A549 treated with GW870086 at 1 μM for 4 hours (cell line): ENCODE measurements around the gene CRAMP1. TPM values are rescaled to one million over a fixed set of nuclear protein-coding genes. Genes with fewer than 3 reads are reported as not detected.

ENCODE experiments used
- total RNA-seq: library from RNA; stranded (reverse); fragments of 200-300 nt; extraction: Qiagen RNA extraction; gene quantifications from 5 replicates; pipeline ENCODE4 v1.2.3, GENCODE V29; 2022; ENCODE audit warnings: low read depth

The CRAMP1 gene
- 11.8 to 17.6 TPM (median 16.9 TPM) in 5 replicates for total RNA-seq

GRCh38 chr16:1612320-1613111, at the start of gene CRAMP1:
TSS of gene CRAMP1 (plus strand) at chr16:1612360. CDS start at chr16:1614640, 2,280 bp downstream.

GRCh38 chr16:1677942-1678499, 65.9 kb downstream of the CRAMP1 start, which contains the start of gene JPT2:
TSS of gene JPT2 (plus strand) at chr16:1678279. CDS start at chr16:1678313, 34 bp downstream.

GRCh38 chr16:1705688-1706385, 93.7 kb downstream of the CRAMP1 start, which contains the start of gene MAPK8IP3:
TSS of gene MAPK8IP3 (plus strand) at chr16:1706195. CDS start at chr16:1706340, 145 bp downstream.

Other genes starting within 250 kb of the CRAMP1 start
- gene UNKL, start 197.7 kb upstream of the CRAMP1 start, total RNA-seq: 21.4 to 34.4 TPM (median 30.8 TPM) in 5 replicates
- 33.5 to 37.2 TPM (median 35.3 TPM) in 5 replicates for gene UQCC4, start 191.6 kb upstream of the CRAMP1 start, total RNA-seq
- not detected in 5 replicates for gene PERCC1, start 181.3 kb upstream of the CRAMP1 start, total RNA-seq
- gene CCDC154, start 167.8 kb upstream of the CRAMP1 start, total RNA-seq: 0.05 to 0.47 TPM (median 0.26 TPM) in 4 of 5 replicates, not detected in the other
- gene CLCN7, start 137.3 kb upstream of the CRAMP1 start, total RNA-seq: 56.1 to 74.8 TPM (median 72.3 TPM) in 5 replicates
- not detected in 5 replicates for gene PTX4, start 123.4 kb upstream of the CRAMP1 start, total RNA-seq
- 28.3 to 41.7 TPM (median 38.9 TPM) in 5 replicates for gene TELO2, start 119.0 kb upstream of the CRAMP1 start, total RNA-seq
- gene TMEM204, start 78.7 kb upstream of the CRAMP1 start, total RNA-seq: 0.07 to 0.08 TPM in 2 of 5 replicates, not detected in the others
- gene IFT140, start 288 bp upstream of the CRAMP1 start, total RNA-seq: 6.4 to 9.2 TPM (median 8.6 TPM) in 5 replicates
- gene JPT2, start 65.9 kb downstream of the CRAMP1 start, total RNA-seq: 172 to 195 TPM (median 191 TPM) in 5 replicates
- 46.6 to 69.5 TPM (median 57.9 TPM) in 5 replicates for gene MAPK8IP3, start 93.8 kb downstream of the CRAMP1 start, total RNA-seq
- 36.1 to 62.1 TPM (median 56.3 TPM) in 5 replicates for gene NME3, start 159.2 kb downstream of the CRAMP1 start, total RNA-seq
- 6.5 to 12.4 TPM (median 10.3 TPM) in 5 replicates for gene EME2, start 160.4 kb downstream of the CRAMP1 start, total RNA-seq
- 165 to 272 TPM (median 249 TPM) in 5 replicates for gene MRPS34, start 160.8 kb downstream of the CRAMP1 start, total RNA-seq
- gene SPSB3, start 170.2 kb downstream of the CRAMP1 start, total RNA-seq: 14.6 to 24.6 TPM (median 23.2 TPM) in 5 replicates
- 59.4 to 85.3 TPM (median 79.7 TPM) in 5 replicates for gene NUBP2, start 170.6 kb downstream of the CRAMP1 start, total RNA-seq
- gene IGFALS, start 181.3 kb downstream of the CRAMP1 start, total RNA-seq: 0.06 TPM in 1 of 5 replicates, not detected in the others
- 61.5 to 70.0 TPM (median 66.3 TPM) in 5 replicates for gene HAGH, start 214.5 kb downstream of the CRAMP1 start, total RNA-seq
- 46.1 to 51.7 TPM (median 46.8 TPM) in 5 replicates for gene FAHD1, start 214.8 kb downstream of the CRAMP1 start, total RNA-seq